A549 treated with AZD9567 at 1 μM for 4 hours (cell line): ENCODE measurements around the gene KLHDC2. TPM values are rescaled to one million over a fixed set of nuclear protein-coding genes. Genes with fewer than 3 reads are reported as not detected.

ENCODE experiments used
- total RNA-seq: library from RNA; stranded (reverse); fragments of 200-300 nt; extraction: Qiagen RNA extraction; gene quantifications from 5 replicates; pipeline ENCODE4 v1.2.3, GENCODE V29; 2022; ENCODE audit not compliant: insufficient read depth

Gene KLHDC2, protein sequence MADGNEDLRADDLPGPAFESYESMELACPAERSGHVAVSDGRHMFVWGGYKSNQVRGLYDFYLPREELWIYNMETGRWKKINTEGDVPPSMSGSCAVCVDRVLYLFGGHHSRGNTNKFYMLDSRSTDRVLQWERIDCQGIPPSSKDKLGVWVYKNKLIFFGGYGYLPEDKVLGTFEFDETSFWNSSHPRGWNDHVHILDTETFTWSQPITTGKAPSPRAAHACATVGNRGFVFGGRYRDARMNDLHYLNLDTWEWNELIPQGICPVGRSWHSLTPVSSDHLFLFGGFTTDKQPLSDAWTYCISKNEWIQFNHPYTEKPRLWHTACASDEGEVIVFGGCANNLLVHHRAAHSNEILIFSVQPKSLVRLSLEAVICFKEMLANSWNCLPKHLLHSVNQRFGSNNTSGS
- total RNA-seq = 29.6 to 36.5 TPM (median 32.3 TPM) in 5 replicates

DNA sequence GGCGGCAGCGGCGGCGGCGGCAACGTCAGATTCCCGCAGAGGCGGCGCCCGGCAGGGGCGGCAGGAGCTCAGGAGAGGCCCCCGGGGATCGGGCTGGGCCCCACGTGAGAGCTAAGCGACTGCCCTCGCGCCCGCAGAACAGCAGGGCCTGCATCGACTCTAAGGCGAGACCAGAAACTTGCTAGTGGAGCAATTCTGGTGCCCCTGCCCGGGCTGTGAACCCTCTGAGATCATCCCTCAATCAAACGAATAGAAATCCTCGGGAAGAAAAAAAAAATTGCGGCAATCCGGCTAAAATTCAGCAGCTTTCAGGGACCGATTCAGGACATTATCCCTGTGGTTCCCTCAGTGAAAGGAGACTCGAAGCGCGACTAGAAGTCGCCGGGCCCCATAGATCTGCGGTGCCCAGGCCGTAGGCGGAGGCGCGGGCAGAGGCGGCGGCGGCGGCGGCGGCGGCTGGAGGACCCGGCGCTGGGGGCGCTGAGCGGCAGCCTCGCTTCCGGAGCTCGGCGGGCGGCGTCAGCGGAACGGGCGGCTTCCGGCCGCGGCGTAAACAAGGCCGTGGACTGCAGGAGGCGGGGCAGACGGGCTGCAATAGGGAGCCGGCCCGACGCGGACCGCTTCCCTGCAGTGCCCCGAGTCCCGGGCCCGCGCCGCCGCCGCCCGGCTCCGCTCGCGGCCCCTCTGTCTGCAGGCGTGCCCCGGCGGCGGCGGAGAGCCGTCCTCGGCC lies at the start of gene KLHDC2:
KLHDC2 (plus strand) TSS at position 583 of the 730 bp plus-strand sequence. CDS start 316 bp downstream, outside the sequence.

Other genes starting within 250 kb of the KLHDC2 start
- gene RPS29, start 181.8 kb upstream of the KLHDC2 start, total RNA-seq = 4,195 to 4,741 TPM (median 4,367 TPM) in 5 replicates
- gene LRR1, start 169.2 kb upstream of the KLHDC2 start, total RNA-seq = 44.8 to 53.5 TPM (median 51.0 TPM) in 5 replicates
- 426 to 453 TPM (median 441 TPM) in 5 replicates for gene RPL36AL, start 147.5 kb upstream of the KLHDC2 start, total RNA-seq
- gene MGAT2, start 147.4 kb upstream of the KLHDC2 start, total RNA-seq = 47.2 to 59.3 TPM (median 52.5 TPM) in 5 replicates
- gene DNAAF2, start 132.9 kb upstream of the KLHDC2 start, total RNA-seq = 11.5 to 12.8 TPM (median 12.5 TPM) in 5 replicates
- 10.3 to 17.4 TPM (median 13.2 TPM) in 5 replicates for gene POLE2, start 79.9 kb upstream of the KLHDC2 start, total RNA-seq
- 0.14 to 0.50 TPM (median 0.30 TPM) in 4 of 5 replicates, not detected in the other for gene KLHDC1, start 75.0 kb upstream of the KLHDC2 start, total RNA-seq
- 22.9 to 32.6 TPM (median 30.2 TPM) in 5 replicates for gene NEMF, start 84.6 kb downstream of the KLHDC2 start, total RNA-seq
- 67.7 to 90.3 TPM (median 75.6 TPM) in 5 replicates for gene ARF6, start 124.9 kb downstream of the KLHDC2 start, total RNA-seq